GM12864 (cell line): ENCODE results near the gene C11orf21.

Experiments
- DNase-seq: peaks from one replicate; pipeline ENCODE4 v3.0.0-alpha.2; 2011; ENCODE audit warnings: low read depth
- H3K4me3 ChIP-seq: 2 replicates; pipeline ENCODE4 v1.5.1; 2011; ENCODE audit warnings: mild to moderate bottlenecking, low read depth, low read length, control low read depth
- CTCF ChIP-seq: IDR thresholded peaks from 2 replicates; pipeline ENCODE4 v1.5.1; 2011; ENCODE audit warnings: low read depth, mild to moderate bottlenecking, moderate library complexity, low read length, control low read depth, inconsistent platforms; ENCODE audit errors: missing control alignments

Gene C11orf21

DNA sequence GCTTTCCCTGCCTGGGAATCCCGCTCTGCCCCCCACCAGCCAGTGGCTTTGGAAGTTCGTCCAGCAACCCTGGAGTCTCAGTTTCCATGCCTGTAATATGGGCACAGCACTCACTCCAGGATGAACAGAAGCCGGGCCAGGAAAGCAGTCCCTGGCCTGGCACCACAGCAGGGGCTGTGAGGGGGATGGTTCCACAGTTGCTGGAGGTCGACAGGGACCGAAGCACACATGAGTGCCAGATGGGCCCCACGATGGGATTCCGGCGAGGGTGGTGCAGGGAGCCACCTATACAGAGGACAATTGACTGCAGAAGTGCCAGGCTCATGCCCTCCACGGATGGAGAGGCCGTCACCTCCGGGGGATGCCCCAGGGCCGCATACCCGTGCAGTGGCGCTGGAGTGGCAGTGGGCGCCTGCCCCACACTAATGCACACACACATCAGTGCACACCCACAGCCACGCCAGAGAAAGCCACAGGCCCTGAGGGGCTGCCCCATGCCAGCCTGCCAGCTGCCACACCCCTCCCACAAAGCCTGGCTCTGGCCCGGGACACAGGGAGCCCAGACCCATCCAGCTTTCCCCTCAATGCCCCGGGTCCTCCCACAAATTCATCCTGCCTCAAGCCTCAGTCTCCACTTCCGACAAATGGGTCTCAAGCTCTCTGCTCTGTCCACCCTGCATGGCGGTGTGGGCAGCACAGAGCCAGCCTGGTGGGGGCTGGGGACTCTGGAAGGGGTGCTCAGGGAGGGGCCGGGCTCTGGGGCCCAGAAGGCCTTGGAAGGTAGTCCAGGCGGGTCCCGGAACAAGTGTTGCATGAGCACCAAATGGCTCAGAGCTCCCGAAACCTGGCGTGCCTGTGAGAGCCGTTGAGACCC lies 41.0 kb downstream of the C11orf21 start:
- no peak for DNase-seq
- H3K4me3 ChIP-seq, result no peak overlapping the region
- no peak for TF ChIP-seq CTCF

GRCh38 chr11:2259897-2260451 lies 41.7 kb downstream of the C11orf21 start:
- DNase-seq, result no peak
- no peak overlapping the region for H3K4me3 ChIP-seq
- no peak for TF ChIP-seq CTCF

DNA sequence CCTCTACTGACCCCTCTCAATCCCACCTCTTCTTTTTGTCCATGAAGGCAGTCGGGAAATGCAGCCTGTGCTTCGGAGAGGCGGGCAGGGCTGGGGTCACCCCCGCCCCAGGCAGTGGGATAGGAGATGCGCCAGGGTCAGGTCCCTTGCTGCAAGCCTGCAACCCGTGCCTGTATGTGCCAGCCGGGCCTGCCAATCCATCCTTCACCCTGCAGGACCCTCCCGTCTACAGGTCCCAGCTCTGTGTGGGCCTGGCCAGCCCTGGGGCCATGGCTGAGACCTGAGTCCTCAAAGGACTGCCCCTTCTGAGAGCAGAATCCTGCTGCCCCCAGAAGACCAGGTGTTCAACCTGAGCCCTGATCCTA lies 42.3 kb downstream of the C11orf21 start:
- no peak overlapping the region for H3K4me3 ChIP-seq
- no peak for DNase-seq
- TF ChIP-seq CTCF, result no peak

DNA sequence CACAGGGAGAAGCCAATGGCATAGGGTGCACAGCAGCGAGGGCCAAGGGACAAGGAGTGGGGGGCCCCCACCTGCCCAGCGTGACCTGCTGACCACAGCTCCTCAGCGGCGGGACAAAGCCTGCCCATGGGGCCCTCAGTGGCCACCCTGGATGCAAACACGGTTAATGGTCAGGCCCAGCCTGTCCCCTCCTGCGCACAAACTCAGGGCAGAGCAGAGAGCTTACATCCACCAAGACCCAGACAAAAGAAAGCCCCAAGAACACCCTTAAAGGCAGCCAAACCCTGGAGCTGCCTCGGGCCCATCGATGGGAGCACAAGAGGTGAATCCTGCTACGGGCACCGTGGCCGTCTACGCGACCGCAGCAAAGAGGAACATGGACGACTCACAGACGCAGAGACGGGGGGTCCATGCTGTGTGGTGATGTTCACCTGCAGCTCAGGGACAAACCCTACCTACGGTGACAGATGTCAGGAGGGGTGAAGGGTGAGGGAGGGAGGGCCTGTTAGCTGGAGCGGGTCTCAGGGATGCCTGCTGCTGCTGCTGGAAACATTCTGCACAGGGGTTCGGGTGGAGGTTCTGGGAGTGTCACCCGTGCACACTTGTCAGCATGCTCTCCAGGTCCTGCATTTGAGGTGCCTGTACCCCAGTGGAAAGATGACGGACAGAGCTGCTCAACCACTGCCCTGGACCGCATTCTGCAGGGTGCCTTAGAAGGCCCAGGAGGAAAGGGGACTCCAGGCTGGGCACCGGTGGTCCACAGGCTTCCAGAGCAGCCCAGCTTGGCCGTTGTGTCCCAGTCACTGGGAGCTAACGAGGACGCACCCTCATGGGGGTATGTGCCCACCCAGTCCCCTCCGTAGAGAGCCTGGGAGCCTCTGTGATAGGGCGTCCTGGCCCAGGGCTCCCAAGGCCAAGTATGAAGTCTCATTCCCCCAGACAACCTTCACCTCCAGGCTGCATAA lies 42.9 kb downstream of the C11orf21 start:
- no peak overlapping the region for H3K4me3 ChIP-seq
- no peak for DNase-seq
- no peak for TF ChIP-seq CTCF

GRCh38 chr11:2256951-2257700 lies 44.6 kb downstream of the C11orf21 start:
- H3K4me3 ChIP-seq, result no peak overlapping the region
- no peak for TF ChIP-seq CTCF
- DNase-seq, result no peak

- H3K4me3 ChIP-seq, result no peak overlapping the region
- no peak for DNase-seq
- TF ChIP-seq CTCF, result no peak
Measured at GRCh38 chr11:2256293-2256913, 45.3 kb downstream of the C11orf21 start.
